Panc1 (cell line): Measurements from ENCODE around the gene ZDHHC11. TPM values are rescaled to one million over a fixed set of nuclear protein-coding genes. Genes with fewer than 3 reads are reported as not detected.
"Not testable (repeated sequence)": the region's sequence is repeated elsewhere in the genome, so short reads cannot be mapped to it uniquely, and the experiment has no call there.

Experiments
- ATAC-seq: fragments of 200-7000 bp; cut with Tn5 transposase; 2 replicates; pipeline ENCODE4 v1.9.1; 2020; ENCODE audit warnings: mild to moderate bottlenecking, moderate library complexity
- BruUV-seq: library from RNA; stranded (reverse); fragments of 400-500 nt; replicated peaks from 2 replicates; lab custom pipeline; 2021; lab: Mats Ljungman, UMichigan
- CTCF ChIA-PET: fragments of 300-600 bp; sonication (Branson Sonifier 250); formaldehyde crosslinking; loops from one replicate; lab custom pipeline; 2022; ENCODE audit warnings: antibody characterized with exemption; lab: Charles Lee
- POLR2A ChIA-PET: fragments of 300-600 bp; sonication (Branson Sonifier 250); formaldehyde crosslinking; loops from one replicate; lab custom pipeline; 2022; ENCODE audit warnings: antibody characterized with exemption; lab: Charles Lee
- DNase-seq: peaks from one replicate; pipeline ENCODE4 v3.0.0-alpha.2; 2010; ENCODE audit warnings: low read depth, low spot score
- H3K27ac ChIP-seq: 2 replicates; pipeline ENCODE4 v1.5.1; 2011; ENCODE audit warnings: mild to moderate bottlenecking, low read length, inconsistent platforms
- H3K27me3 ChIP-seq: fragments of 200-500 bp; sonication (Bioruptor generic); 2 replicates; pipeline ENCODE4 v1.6.0; 2014; ENCODE audit warnings: low read length, inconsistent platforms; ENCODE audit not compliant: control insufficient read depth, insufficient read depth
- H3K36me3 ChIP-seq: fragments of 200-500 bp; sonication (Bioruptor generic); 2 replicates; pipeline ENCODE4 v1.5.1; 2014; ENCODE audit warnings: inconsistent platforms, mild to moderate bottlenecking, low read length, moderate library complexity; ENCODE audit not compliant: control insufficient read depth, insufficient read depth
- H3K4me1 ChIP-seq: 2 replicates; pipeline ENCODE4 v1.5.1; 2011; ENCODE audit warnings: inconsistent platforms, mild to moderate bottlenecking, low read length, moderate library complexity; ENCODE audit not compliant: control insufficient read depth, insufficient read depth
- H3K4me3 ChIP-seq, 2 experiments: 2 replicates each; pipeline ENCODE4 v1.5.1; 2011 to 2012; ENCODE audit warnings: low read depth in 2 of 2, low read length in 2 of 2, mild to moderate bottlenecking in 2 of 2, inconsistent platforms in 1 of 2, moderate library complexity in 1 of 2
- H3K9me3 ChIP-seq: fragments of 200-500 bp; sonication (Bioruptor generic); 2 replicates; pipeline ENCODE4 v1.5.1; 2014; ENCODE audit warnings: low read depth, mild to moderate bottlenecking, inconsistent platforms, low read length, moderate library complexity; ENCODE audit not compliant: control insufficient read depth, insufficient read depth
- in situ Hi-C: cut with HindIII; loops from 2 replicates; pipeline ENCODE4 v1.10.0; 2016; ENCODE audit warnings: low sequenced_read_pairs, low pct_unique_long_range_greater_than_20kb
- intact Hi-C: fragments of 100-400 bp; cut with micrococcal nuclease; formaldehyde crosslinking; loops from one replicate; pipeline ENCODE4 v1.10.0; 2022; ENCODE audit not compliant: unreplicated experiment
- total RNA-seq: library from RNA; stranded (reverse); gene quantifications from one replicate; pipeline ENCODE4 v1.2.1, GENCODE V29; 2021; ENCODE audit not compliant: unreplicated experiment

ZDHHC11 gene
- total RNA-seq, 1 experiment from 2014 or later, result 3.0 TPM

- intact Hi-C loops, result not testable (repeated sequence)
These were observed 66.8 kb downstream of the ZDHHC11 start for GRCh38 chr5:783881-784427.

GRCh38 chr5:783049-783802, 67.6 kb downstream of the ZDHHC11 start:
- DNase-seq, H3K27me3 ChIP-seq, H3K27ac ChIP-seq, in situ Hi-C loops, CTCF ChIA-PET, BruUV-seq, H3K4me3 ChIP-seq, H3K4me1 ChIP-seq, POLR2A ChIA-PET, H3K9me3 ChIP-seq, intact Hi-C loops, H3K36me3 ChIP-seq: not testable (repeated sequence)
- ATAC-seq, result peak; percentile 50

More at GRCh38 chr5:783881-784427, 66.8 kb downstream of the ZDHHC11 start:
- POLR2A ChIA-PET, H3K4me1 ChIP-seq, H3K27me3 ChIP-seq, BruUV-seq, CTCF ChIA-PET, H3K27ac ChIP-seq, H3K9me3 ChIP-seq, in situ Hi-C loops, DNase-seq, H3K36me3 ChIP-seq: not testable (repeated sequence)
- ATAC-seq, result peak; percentile 51
- peak overlapping the region; percentile 37 to 46 for H3K4me3 ChIP-seq

DNA sequence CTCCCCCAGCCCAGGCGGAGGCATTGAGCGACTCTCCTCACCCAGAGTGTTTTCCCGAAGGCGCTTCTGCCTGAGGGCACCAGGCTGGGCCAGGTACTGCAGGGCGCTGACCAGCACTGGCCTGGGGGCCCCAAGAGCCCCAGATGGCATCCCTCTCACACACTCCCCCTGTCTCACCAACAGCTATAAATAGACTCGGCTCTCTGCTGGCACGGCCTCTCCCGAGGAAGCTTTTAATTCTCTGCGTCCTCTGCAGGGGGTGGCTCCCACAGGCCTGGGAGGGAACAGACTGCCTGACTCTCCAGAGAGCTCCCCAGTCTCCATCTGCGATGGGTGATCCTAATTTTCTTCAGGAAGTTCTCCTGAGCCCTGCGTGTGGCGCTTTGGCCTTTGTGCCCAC, 68.4 kb downstream of the ZDHHC11 start:
- CTCF ChIA-PET, H3K9me3 ChIP-seq, in situ Hi-C loops, POLR2A ChIA-PET, H3K27ac ChIP-seq, intact Hi-C loops, H3K4me3 ChIP-seq, BruUV-seq, H3K4me1 ChIP-seq, DNase-seq, H3K27me3 ChIP-seq, H3K36me3 ChIP-seq: not testable (repeated sequence)
- 0 out of 2 replicates have a peak, but pooled peaks have one; percentile 11 for ATAC-seq

DNA sequence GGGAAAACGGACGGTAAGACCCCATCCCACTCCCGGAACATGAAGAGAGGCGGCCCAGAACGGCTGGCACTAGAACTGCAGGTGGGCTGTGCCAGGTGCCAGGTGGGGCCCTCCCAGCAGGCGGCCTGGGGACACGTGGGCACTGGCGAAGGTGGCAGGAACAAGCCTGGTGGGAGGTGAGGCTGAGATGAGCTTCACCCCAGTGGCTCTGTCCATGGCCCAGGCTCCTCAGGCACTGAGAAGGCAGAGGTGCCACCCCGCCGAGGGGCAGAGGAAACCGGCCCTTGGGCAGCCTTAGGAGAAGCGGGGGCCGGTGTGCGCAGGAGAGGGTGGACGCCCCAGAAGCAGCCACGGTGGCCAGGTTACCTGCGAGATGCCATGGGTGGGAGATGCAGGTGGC, 70.2 kb downstream of the ZDHHC11 start:
- H3K4me3 ChIP-seq, DNase-seq, in situ Hi-C loops, BruUV-seq, intact Hi-C loops, H3K27me3 ChIP-seq, H3K27ac ChIP-seq, POLR2A ChIA-PET, H3K36me3 ChIP-seq, H3K4me1 ChIP-seq, ATAC-seq, H3K9me3 ChIP-seq, CTCF ChIA-PET: not testable (repeated sequence)

DNA sequence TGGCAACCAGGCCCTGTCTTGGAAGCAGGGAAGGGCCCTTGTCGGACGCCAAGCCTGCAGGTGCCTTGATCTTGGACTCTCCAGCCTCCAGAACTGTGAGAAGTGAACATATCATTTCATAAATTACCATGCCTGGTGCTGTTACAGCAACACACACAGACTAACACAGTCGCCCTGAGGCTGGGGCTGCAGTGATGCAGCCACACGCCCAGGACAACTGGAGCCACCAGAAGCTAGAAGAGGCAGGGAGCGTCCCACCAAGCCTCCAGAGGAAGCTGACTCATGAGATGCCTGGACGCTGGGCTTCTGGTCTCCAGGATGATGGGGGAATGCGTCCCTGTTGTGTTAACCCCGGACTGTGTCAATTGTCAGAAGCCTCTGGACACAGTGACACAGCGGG, 71.8 kb downstream of the ZDHHC11 start:
- H3K27me3 ChIP-seq, ATAC-seq, BruUV-seq, POLR2A ChIA-PET, in situ Hi-C loops, H3K9me3 ChIP-seq, H3K4me1 ChIP-seq, H3K36me3 ChIP-seq, CTCF ChIA-PET, H3K27ac ChIP-seq, H3K4me3 ChIP-seq, DNase-seq: not testable (repeated sequence)
- intact Hi-C loops, result loop anchor here (10.0 kb wide), 1 partner anchor 94 kb away; no protein-coding TSS in a partner anchor

DNA sequence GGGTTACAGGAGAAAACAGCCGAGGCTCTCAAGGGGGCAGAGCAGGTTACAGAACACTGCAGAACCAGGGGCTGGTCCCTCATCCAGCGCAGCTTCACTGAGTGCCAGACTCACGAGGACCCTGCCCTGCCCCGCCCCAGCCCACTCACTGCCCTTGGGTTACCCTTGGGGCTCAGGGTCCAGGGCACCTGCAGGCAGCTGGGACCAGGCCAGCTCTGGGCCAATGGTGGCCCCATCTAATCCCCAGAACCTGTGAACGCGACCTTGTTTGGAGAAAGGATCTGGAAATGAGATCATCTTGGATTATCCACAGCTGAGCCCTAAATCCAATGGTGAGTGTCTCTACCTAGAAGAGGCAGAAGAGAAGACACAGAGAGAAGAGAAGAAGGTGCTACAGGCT, 72.4 kb downstream of the ZDHHC11 start:
- H3K4me1 ChIP-seq, POLR2A ChIA-PET, H3K4me3 ChIP-seq, H3K9me3 ChIP-seq, CTCF ChIA-PET, DNase-seq, ATAC-seq, H3K27me3 ChIP-seq, H3K27ac ChIP-seq, H3K36me3 ChIP-seq, in situ Hi-C loops, BruUV-seq: not testable (repeated sequence)
- intact Hi-C loops, result loop anchor here (10.0 kb wide), 1 partner anchor 94 kb away; no protein-coding TSS in a partner anchor
